ENCODE results near the gene PRDM4. TPM values are rescaled to one million over a fixed set of nuclear protein-coding genes. Genes with fewer than 3 reads are reported as not detected.
"Not testable (repeated sequence)": the region's sequence is repeated elsewhere in the genome, so short reads cannot be mapped to it uniquely, and the experiment has no call there.

Gene PRDM4
- total RNA-seq, 2 experiments from 2014 or later: 24.1 to 24.9 TPM

DNA sequence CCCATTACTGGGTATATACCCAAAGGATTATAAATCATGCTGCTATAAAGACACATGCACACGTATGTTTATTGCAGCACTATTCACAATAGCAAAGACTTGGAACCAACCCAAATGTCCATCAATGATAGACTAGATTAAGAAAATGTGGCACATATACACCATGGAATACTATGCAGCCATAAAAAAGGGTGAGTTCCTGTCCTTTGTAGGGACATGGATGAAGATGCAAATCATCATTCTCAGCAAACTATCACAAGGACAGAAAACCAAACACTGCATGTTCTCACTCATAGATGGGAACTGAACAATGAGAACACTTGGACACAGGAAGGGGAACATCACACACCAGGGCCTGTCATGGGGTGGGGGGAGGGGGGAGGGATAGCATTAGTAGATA, 33.2 kb downstream of the PRDM4 start:
- H3K27me3 Mint-ChIP-seq (ENCODE audit: low read depth); H3K27ac Mint-ChIP-seq; DNase-seq; ATAC-seq; CTCF ChIA-PET; H3K4me3 Mint-ChIP-seq; H3K36me3 Mint-ChIP-seq (ENCODE audit: low read depth); H3K4me1 Mint-ChIP-seq (ENCODE audit: low read depth); H3K9me3 Mint-ChIP-seq (ENCODE audit: insufficient read depth); POLR2A ChIA-PET: not testable (repeated sequence)

DNA sequence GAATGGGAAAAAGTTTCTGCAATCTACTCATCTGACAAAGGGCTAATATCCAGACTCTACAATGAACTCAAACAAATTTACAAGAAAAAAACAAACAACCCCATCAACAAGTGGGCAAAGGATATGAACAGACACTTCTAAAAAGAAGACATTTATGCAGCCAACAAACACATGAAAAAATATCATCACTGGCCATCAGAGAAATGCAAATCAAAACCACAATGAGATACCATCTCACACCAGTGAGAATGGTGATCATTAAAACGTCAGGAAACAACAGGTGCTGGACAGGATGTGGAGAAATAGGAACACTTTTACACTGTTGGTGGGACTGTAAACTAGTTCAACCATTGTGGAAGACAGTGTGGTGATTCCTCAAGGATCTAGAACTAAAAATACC, 33.6 kb downstream of the PRDM4 start:
- POLR2A ChIA-PET; CTCF ChIA-PET; ATAC-seq; H3K4me1 Mint-ChIP-seq (ENCODE audit: low read depth); DNase-seq; H3K9me3 Mint-ChIP-seq (ENCODE audit: insufficient read depth); H3K36me3 Mint-ChIP-seq (ENCODE audit: low read depth); H3K4me3 Mint-ChIP-seq; H3K27me3 Mint-ChIP-seq (ENCODE audit: low read depth); H3K27ac Mint-ChIP-seq: not testable (repeated sequence)

DNA sequence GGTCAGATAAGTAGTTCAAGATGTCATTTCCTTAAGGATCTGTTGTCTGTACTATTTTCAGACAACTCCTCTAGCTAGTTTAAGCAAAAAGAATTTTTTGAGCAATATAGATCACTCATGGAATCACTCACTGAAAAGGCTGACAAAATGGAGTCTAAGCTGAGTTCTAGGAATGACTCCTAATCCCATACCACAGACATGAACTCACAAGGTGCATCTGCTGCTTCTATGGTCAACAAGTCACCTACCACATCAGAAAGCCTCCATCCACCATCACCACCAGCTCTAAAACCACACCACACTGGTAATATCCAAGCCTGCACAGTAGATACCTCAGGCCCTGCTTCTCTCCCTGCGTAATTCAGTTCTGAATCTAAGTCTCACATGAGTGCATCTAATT, 42.3 kb downstream of the PRDM4 start:
- Mint-ChIP-seq H3K4me1 (ENCODE audit: low read depth) (peaks cover 12% of the 10 kb centered on the region), H3K27me3 (ENCODE audit: low read depth) (no peaks in the 10 kb centered on the region), H3K36me3 (ENCODE audit: low read depth) (peaks cover 33% of the 10 kb centered on the region), H3K27ac (no peak overlapping the region), H3K4me3 (no peak overlapping the region), H3K9me3 (ENCODE audit: insufficient read depth) (no peaks in the 10 kb centered on the region)
- DNase-seq (no peak), ATAC-seq (no peak)
- CTCF ChIA-PET: no interaction called here
- POLR2A ChIA-PET: no interaction called here

DNA sequence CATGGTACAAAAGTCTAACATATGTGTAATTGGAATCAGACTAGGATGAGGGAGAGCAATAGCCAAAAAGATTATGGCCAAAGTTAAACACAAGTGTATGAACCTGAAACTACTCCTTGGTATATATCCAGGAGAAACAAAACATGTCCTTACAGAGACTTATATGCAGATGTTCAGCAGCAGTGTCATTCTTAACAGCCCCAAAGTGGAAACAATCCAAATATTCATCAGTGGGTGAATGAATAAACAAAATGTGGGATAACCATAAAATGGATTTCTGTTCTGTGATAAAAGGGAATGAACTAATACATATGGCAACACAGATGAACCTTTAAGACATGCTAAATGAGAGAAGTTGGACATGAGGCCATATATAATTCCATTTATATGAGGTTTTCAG, 45.2 kb downstream of the PRDM4 start:
- DNase-seq (no peak), ATAC-seq (no peak)
- Mint-ChIP-seq H3K9me3 (ENCODE audit: insufficient read depth) (no peaks in the 10 kb centered on the region), H3K27me3 (ENCODE audit: low read depth) (no peaks in the 10 kb centered on the region), H3K4me3 (no peak overlapping the region), H3K27ac (no peak overlapping the region), H3K36me3 (ENCODE audit: low read depth) (peaks cover 51% of the 10 kb centered on the region), H3K4me1 (ENCODE audit: low read depth) (peaks cover 12% of the 10 kb centered on the region)
- CTCF ChIA-PET: no interaction called here
- POLR2A ChIA-PET: no interaction called here

DNA sequence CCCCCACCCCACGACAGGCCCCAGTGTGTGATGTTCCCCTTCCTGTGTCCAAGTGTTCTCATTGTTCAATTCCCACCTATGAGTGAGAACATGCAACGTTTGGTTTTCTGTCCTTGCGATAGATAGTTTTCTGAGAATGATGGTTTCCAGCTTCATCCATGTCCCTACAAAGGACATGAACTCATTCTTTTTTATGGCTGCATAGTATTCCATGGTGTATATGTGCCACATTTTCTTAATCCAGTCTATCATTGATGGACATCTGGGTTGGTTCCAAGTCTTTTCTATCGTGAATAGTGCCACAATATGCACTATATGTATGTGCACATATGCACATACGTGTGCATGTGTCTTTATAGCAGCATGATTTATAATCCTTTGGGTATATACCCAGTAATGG, 55.4 kb downstream of the PRDM4 start:
- H3K4me3 Mint-ChIP-seq; H3K4me1 Mint-ChIP-seq (ENCODE audit: low read depth); H3K27ac Mint-ChIP-seq; POLR2A ChIA-PET; ATAC-seq; H3K27me3 Mint-ChIP-seq (ENCODE audit: low read depth); DNase-seq; H3K9me3 Mint-ChIP-seq (ENCODE audit: insufficient read depth); CTCF ChIA-PET: not testable (repeated sequence)
- H3K36me3 Mint-ChIP-seq (ENCODE audit: low read depth): peaks cover 85% of the 10 kb centered on the region

GRCh38 chr12:107704041-107704440, 56.9 kb downstream of the PRDM4 start:
- Mint-ChIP-seq H3K27me3 (ENCODE audit: low read depth) (no peaks in the 10 kb centered on the region), H3K9me3 (ENCODE audit: insufficient read depth) (no peaks in the 10 kb centered on the region), H3K4me1 (ENCODE audit: low read depth) (no peaks in the 10 kb centered on the region), H3K36me3 (ENCODE audit: low read depth) (peaks cover 87% of the 10 kb centered on the region), H3K4me3 (no peak overlapping the region), H3K27ac (no peak overlapping the region)
- POLR2A ChIA-PET: no interaction called here
- CTCF ChIA-PET: interaction anchor here (0.6 kb wide), 1 partner anchor 81 kb away, joined by 3 read pairs; no protein-coding TSS in a partner anchor
- DNase-seq (no peak), ATAC-seq (no peak)

GRCh38 chr12:107702106-107702505, 58.8 kb downstream of the PRDM4 start:
- Mint-ChIP-seq H3K4me1 (ENCODE audit: low read depth) (no peaks in the 10 kb centered on the region), H3K27ac (no peak overlapping the region), H3K9me3 (ENCODE audit: insufficient read depth) (no peaks in the 10 kb centered on the region), H3K4me3 (no peak overlapping the region), H3K36me3 (ENCODE audit: low read depth) (peaks cover 79% of the 10 kb centered on the region), H3K27me3 (ENCODE audit: low read depth) (no peaks in the 10 kb centered on the region)
- ChIA-PET POLR2A (interaction anchor here (1.1 kb wide), 1 partner anchor 12 kb away, joined by 3 read pairs; no protein-coding TSS in a partner anchor), CTCF (interaction anchor here (1.4 kb wide), 1 partner anchor 31 kb away, joined by 3 read pairs; no protein-coding TSS in a partner anchor)
- ATAC-seq (no peak), DNase-seq (no peak)

GRCh38 chr12:107695772-107696171, 65.2 kb downstream of the PRDM4 start:
- POLR2A ChIA-PET; H3K27me3 Mint-ChIP-seq (ENCODE audit: low read depth); H3K27ac Mint-ChIP-seq; H3K4me1 Mint-ChIP-seq (ENCODE audit: low read depth); H3K4me3 Mint-ChIP-seq; DNase-seq; ATAC-seq; H3K9me3 Mint-ChIP-seq (ENCODE audit: insufficient read depth): not testable (repeated sequence)
- CTCF ChIA-PET: interaction anchor here (0.7 to 2.2 kb wide), 5 partner anchors 10 to 25 kb away, joined by 3 to 8 read pairs (median 5); no protein-coding TSS in a partner anchor
- H3K36me3 Mint-ChIP-seq (ENCODE audit: low read depth): peaks cover 65% of the 10 kb centered on the region

DNA sequence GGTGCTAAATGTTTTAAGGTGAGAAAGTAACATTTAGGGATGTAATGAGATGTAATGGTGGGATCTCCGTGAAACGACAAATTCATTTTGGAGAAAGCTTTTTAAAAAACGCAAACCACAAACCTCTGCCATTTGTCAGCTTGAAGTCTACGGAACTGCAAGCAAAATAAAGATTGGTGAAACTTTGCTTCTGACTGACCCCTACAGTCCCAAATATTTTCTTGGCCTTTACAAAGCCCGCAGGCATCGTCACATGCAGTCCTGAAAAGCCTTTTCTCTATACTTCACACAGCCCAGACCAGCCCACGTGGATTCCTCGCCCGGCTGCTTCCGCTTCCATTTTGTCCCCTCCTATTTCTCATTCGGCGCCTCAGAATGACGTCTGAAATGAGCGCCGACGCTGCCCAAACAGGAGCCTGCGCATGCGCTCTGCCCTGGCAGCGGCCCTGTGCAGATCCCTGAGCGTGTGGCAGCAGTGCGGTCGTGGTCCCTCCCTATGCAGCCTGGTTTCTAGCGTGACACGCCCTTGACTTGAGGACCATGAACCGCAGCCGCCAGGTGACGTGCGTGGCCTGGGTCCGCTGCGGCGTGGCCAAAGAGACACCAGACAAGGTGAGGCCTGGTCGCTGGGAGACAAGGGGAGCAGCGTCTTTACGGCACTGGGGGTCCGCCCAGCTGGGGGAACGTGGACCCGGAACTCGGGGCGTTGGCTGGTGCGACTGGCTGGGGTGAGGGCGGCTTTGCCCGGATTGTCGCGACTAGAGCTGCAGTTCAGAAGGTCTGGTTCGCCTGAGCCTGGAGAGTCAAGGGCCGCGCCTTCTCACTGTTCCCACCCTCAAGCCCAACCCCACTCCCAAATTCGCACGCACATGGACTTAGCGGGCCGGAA, 75.3 kb downstream of the PRDM4 start, which contains the start of gene PWP1:
PWP1 (plus strand) TSS at position 440 of the 889 bp plus-strand sequence; CDS start at position 541, 101 bp downstream.
- peaks cover 29% of the 10 kb centered on the region for H3K36me3 Mint-ChIP-seq (ENCODE audit: low read depth)
- no peaks in the 10 kb centered on the region for H3K27me3 Mint-ChIP-seq (ENCODE audit: low read depth)
- peak; percentile 95 for ATAC-seq
- no peaks in the 10 kb centered on the region for H3K9me3 Mint-ChIP-seq (ENCODE audit: insufficient read depth)
- ChIA-PET CTCF (interaction anchor here (1.0 to 2.3 kb wide), 6 partner anchors 9 to 202 kb away, joined by 3 to 16 read pairs (median 5); no protein-coding TSS in a partner anchor), POLR2A (interaction anchor here (0.6 to 0.9 kb wide), 7 partner anchors 9 to 1383 kb away, joined by 3 to 6 read pairs (median 3); partner anchors contain the start of gene PRDM4)
- peak within 1 kb of the TSS; percentile 98 for H3K27ac Mint-ChIP-seq
- H3K4me1 Mint-ChIP-seq (ENCODE audit: low read depth): peaks cover 27% of the 10 kb centered on the region
- DNase-seq: peak; percentile 96
- H3K4me3 Mint-ChIP-seq: peak within 1 kb of the TSS; percentile 83

GRCh38 chr12:107684990-107685359, 76.0 kb downstream of the PRDM4 start:
- Mint-ChIP-seq H3K9me3 (ENCODE audit: insufficient read depth) (no peaks in the 10 kb centered on the region), H3K36me3 (ENCODE audit: low read depth) (peaks cover 26% of the 10 kb centered on the region)

GRCh38 chr12:107684029-107684795, 76.7 kb downstream of the PRDM4 start:
- no peak for DNase-seq
- Mint-ChIP-seq H3K4me3 (peak overlapping the region; percentile 83), H3K9me3 (ENCODE audit: insufficient read depth) (no peaks in the 10 kb centered on the region), H3K27me3 (ENCODE audit: low read depth) (peaks cover 2% of the 10 kb centered on the region), H3K36me3 (ENCODE audit: low read depth) (peaks cover 21% of the 10 kb centered on the region), H3K4me1 (ENCODE audit: low read depth) (peaks cover 27% of the 10 kb centered on the region), H3K27ac (peak overlapping the region; percentile 98)
- POLR2A ChIA-PET: interaction anchor here (0.9 kb wide), 1 partner anchor 76 kb away, joined by 3 read pairs; the partner anchor contains the start of gene PRDM4
- no peak for ATAC-seq
- CTCF ChIA-PET: interaction anchor here (1.2 to 2.3 kb wide), 3 partner anchors 8 to 75 kb away, joined by 3 to 16 read pairs (median 10); no protein-coding TSS in a partner anchor

More at GRCh38 chr12:107684990-107685359, 76.0 kb downstream of the PRDM4 start:
- peaks cover 27% of the 10 kb centered on the region for H3K4me1 Mint-ChIP-seq (ENCODE audit: low read depth)
- DNase-seq (peak; percentile 31), ATAC-seq (peak; percentile 6)
- POLR2A ChIA-PET: interaction anchor here (0.6 to 0.9 kb wide), 6 partner anchors 8 to 1383 kb away, joined by 3 to 6 read pairs (median 3); partner anchors contain the start of gene PRDM4
- H3K4me3 Mint-ChIP-seq: peak overlapping the region; percentile 83
- no peaks in the 10 kb centered on the region for H3K27me3 Mint-ChIP-seq (ENCODE audit: low read depth)
- CTCF ChIA-PET: interaction anchor here (1.2 to 2.3 kb wide), 3 partner anchors 9 to 74 kb away, joined by 3 to 16 read pairs (median 10); no protein-coding TSS in a partner anchor
- H3K27ac Mint-ChIP-seq: peak overlapping the region; percentile 98
